ENCODE data around the gene MTMR11.
A peak's percentile ranks its signal among the peaks of the same experiment; 100 is the strongest.

GRCh38 chr1:149899460-149900284, 37.0 kb downstream of the MTMR11 start, which contains the start of gene BOLA1:
- TF ChIP-seq CTCF (IDR thresholded peaks at IDR 0.05) (no peak), POLR2A (IDR thresholded peaks at IDR 0.05) (peak; percentile 87 to 89), POLR2AphosphoS5 (IDR thresholded peaks at IDR 0.05) (peak; percentile 96 to 98 (median 97))

All from sigmoid colon (tissue), 4 donors.